ENCODE measurements around the gene LAMA1.

The LAMA1 gene

GRCh38 chr18:6891788-6892187 lies 225.8 kb downstream of the LAMA1 start:
- no peak for TF ChIP-seq CTCF (IDR thresholded peaks at IDR 0.05; ENCODE audit: low read depth, low read length, missing control alignments)
- no peak for DNase-seq (ENCODE audit: extremely low read depth, low read depth)
- no peak overlapping the region for H3K4me3 ChIP-seq (replicated peaks; ENCODE audit: low read depth, low read length)
